K562 (cell line): Measurements from ENCODE around the gene RNF126. TPM values are rescaled to one million over a fixed set of nuclear protein-coding genes. Genes with fewer than 3 reads are reported as not detected.
A peak's percentile ranks its signal among the peaks of the same experiment; 100 is the strongest.

Experiments used
- C11orf30 ChIP-seq: fragments of 450-650 bp; IDR thresholded peaks from 2 replicates; pipeline ENCODE4 v1.6.1; 2016; ENCODE audit warnings: low read depth, mild to moderate bottlenecking
- CBFA2T3 ChIP-seq: fragments of 450-650 bp; IDR thresholded peaks from 2 replicates; pipeline ENCODE4 v1.6.1; 2017
- CBX8 ChIP-seq: fragments of 200-600 bp; sonication (generic); IDR thresholded peaks from 2 replicates; pipeline ENCODE4 v1.6.1; 2012; ENCODE audit warnings: borderline replicate concordance, mixed run types, low read depth, mild to moderate bottlenecking, moderate library complexity, mixed read lengths, low read length, control low read depth, inconsistent platforms; ENCODE audit not compliant: poor library complexity, severe bottlenecking; ENCODE audit errors: extremely low read depth
- CCNT2 ChIP-seq: IDR thresholded peaks from 2 replicates; pipeline ENCODE4 v1.6.1; 2011; ENCODE audit warnings: borderline replicate concordance, low read depth, mild to moderate bottlenecking, moderate library complexity, mixed read lengths, low read length; ENCODE audit not compliant: insufficient read length; ENCODE audit errors: extremely low read depth
- CHD7 ChIP-seq: fragments of 200-600 bp; sonication (generic); IDR thresholded peaks from one replicate; pipeline ENCODE4 v1.6.1; 2012; ENCODE audit warnings: mild to moderate bottlenecking, low read depth, low read length, inconsistent platforms
- ETS1 ChIP-seq: conservative IDR thresholded peaks from 2 replicates; pipeline ENCODE4 v1.6.1; 2011; ENCODE audit warnings: low read depth, mild to moderate bottlenecking, low read length; ENCODE audit not compliant: control insufficient read depth
- KLF13 ChIP-seq: fragments of 450-650 bp; IDR thresholded peaks from 2 replicates; pipeline ENCODE4 v1.6.1; 2016; ENCODE audit warnings: missing genetic modification characterization, low read depth, mild to moderate bottlenecking, missing compliant biosample characterization, moderate library complexity, borderline replicate concordance
- PYGO2 ChIP-seq: fragments of 450-650 bp; IDR thresholded peaks from 2 replicates; pipeline ENCODE4 v1.6.1; 2016; ENCODE audit warnings: mild to moderate bottlenecking, missing genetic modification characterization, moderate library complexity, missing compliant biosample characterization
- RFX7 ChIP-seq: fragments of 250-450 bp; sonication (Bioruptor Pico); IDR thresholded peaks from 2 replicates; pipeline ENCODE4 v1.5.1; 2021; ENCODE audit warnings: mild to moderate bottlenecking
- THAP7 ChIP-seq: fragments of 250-450 bp; sonication (Bioruptor Pico); IDR thresholded peaks from 2 replicates; pipeline ENCODE4 v1.5.0; 2021
- polyA plus RNA-seq, 8 experiments: library from polyadenylated mRNA; depleted of rRNA in 4 of 8; stranded (reverse) in 5 of 8; unstranded in 3 of 8; fragments of >200 nt; fragmentation: Nextera tagmentation in 2 of 8; fragmentation: Illumina TruSeq in 1 of 8; extraction: Ambion mirVana in 2 of 8; extraction: Trizol in 1 of 8; gene quantifications; 2 replicates each; pipeline versions ENCODE4 v1.2.1 to v1.2.3, GENCODE V29; 2011 to 2014; ENCODE audit warnings: inconsistent platforms in 1 of 8, missing spikeins in 1 of 8
- total RNA-seq, 7 experiments: library from RNA; depleted of rRNA in 6 of 7; stranded (reverse); fragments of >200 nt in 6 of 7; fragmentation: Illumina TruSeq in 2 of 7; extraction: Trizol in 2 of 7; gene quantifications; 2 replicates each; pipeline versions ENCODE4 v1.2.1 to v1.2.3, GENCODE V29; 2011 to 2021; ENCODE audit warnings: low replicate concordance in 1 of 7
- TF ChIP-seq, protein P1 (sequence below): sonication (generic); formaldehyde crosslinking; IDR thresholded peaks from 2 replicates; pipeline ENCODE4 v1.8.0; 2023; ENCODE audit warnings: mild to moderate bottlenecking, missing genetic modification reagents

Gene RNF126
- total and polyA plus RNA-seq, 9 of the 15 experiments (the other 6 are each of a cell fraction or from before 2014, with no cell fraction given): 0.27 to 101 (median 12.3) TPM

DNA sequence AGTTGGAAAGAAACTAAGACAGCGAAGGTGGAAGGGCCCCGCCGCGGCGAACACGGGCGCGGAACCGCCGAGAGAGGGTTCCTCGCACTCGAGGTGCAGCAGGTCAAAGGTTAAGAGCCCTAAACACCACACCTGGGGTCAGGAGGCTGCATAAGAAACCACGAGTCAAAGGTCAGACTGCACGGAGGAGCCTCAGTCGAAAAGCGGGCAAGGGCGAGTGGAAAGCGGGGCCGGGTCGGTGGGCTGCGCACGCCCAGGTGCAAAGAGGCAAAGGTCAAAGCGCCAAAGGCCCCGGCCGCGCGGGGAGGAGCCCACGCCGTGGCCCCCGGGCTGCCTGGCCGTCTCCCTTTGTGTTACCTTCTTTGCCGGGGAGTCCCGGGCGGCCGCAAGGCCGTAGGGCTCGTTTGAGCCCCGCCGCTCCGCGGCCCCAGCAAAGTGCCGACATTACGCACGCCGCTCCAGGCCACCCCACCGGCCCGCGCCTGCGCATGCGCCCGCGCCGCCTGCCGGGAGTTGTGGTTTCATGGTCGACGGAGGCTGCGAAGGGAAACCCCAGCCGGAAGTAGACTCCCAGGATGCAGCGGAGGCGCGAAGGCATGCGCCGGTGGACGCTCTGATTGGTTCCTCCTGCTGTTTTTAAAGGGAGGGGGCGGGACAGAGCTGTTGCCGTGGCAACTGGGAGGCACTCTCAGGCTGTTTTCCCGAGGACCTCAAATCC lies 29.8 kb downstream of the RNF126 start, which contains the start of gene POLRMT (continued):
- TF ChIP-seq ETS1 (no peak; the same call in none of the 2 replicates), CCNT2 (peak; percentile 78), KLF13 (tag) (no peak), PYGO2 (tag) (0 out of 2 replicates have a peak, but pooled peaks have one; percentile 25), CBX8 (no peak), THAP7 (CRISPR knock-in tag) (no peak), RFX7 (CRISPR knock-in tag) (no peak), C11orf30 (no peak), CBFA2T3 (no peak), CHD7 (no peak)
- TF ChIP-seq, protein P1, sequence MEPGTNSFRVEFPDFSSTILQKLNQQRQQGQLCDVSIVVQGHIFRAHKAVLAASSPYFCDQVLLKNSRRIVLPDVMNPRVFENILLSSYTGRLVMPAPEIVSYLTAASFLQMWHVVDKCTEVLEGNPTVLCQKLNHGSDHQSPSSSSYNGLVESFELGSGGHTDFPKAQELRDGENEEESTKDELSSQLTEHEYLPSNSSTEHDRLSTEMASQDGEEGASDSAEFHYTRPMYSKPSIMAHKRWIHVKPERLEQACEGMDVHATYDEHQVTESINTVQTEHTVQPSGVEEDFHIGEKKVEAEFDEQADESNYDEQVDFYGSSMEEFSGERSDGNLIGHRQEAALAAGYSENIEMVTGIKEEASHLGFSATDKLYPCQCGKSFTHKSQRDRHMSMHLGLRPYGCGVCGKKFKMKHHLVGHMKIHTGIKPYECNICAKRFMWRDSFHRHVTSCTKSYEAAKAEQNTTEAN: no peak
